Liver (tissue), 9 donors: ENCODE measurements around the gene MOB4. TPM values are rescaled to one million over a fixed set of nuclear protein-coding genes. Genes with fewer than 3 reads are reported as not detected.

Experiments used
- DNase-seq: peaks from one replicate; pipeline ENCODE4 v3.0.0-alpha.2; 2017; ENCODE audit warnings: low spot score
- H3K27ac ChIP-seq, 2 donors: one replicate each; pipeline ENCODE4 v1.7.0; 2013; ENCODE audit warnings: inconsistent platforms in 2 of 2, low read length in 2 of 2, control low read depth in 1 of 2, low read depth in 1 of 2, mild to moderate bottlenecking in 1 of 2
- H3K27me3 ChIP-seq, 4 donors: one replicate each; pipeline versions ENCODE4 v1.6.1 to v1.7.0; 2013; ENCODE audit warnings: low read length in 3 of 4, inconsistent platforms in 1 of 4, mild to moderate bottlenecking in 1 of 4, moderate library complexity in 1 of 4; ENCODE audit not compliant: control insufficient read depth in 4 of 4, insufficient read depth in 4 of 4
- H3K36me3 ChIP-seq, 4 donors: one replicate each; pipeline versions ENCODE4 v1.6.1 to v1.7.0; 2013; ENCODE audit warnings: low read length in 3 of 4, mild to moderate bottlenecking in 3 of 4, low read depth in 1 of 4, moderate library complexity in 1 of 4; ENCODE audit not compliant: control insufficient read depth in 4 of 4, insufficient read depth in 3 of 4
- H3K4me1 ChIP-seq, 4 donors: one replicate each; pipeline versions ENCODE4 v1.6.1 to v1.7.0; 2013; ENCODE audit warnings: low read length in 3 of 4, mild to moderate bottlenecking in 3 of 4, moderate library complexity in 1 of 4; ENCODE audit not compliant: control insufficient read depth in 4 of 4, insufficient read depth in 4 of 4
- H3K4me3 ChIP-seq, 3 donors: one replicate each; pipeline versions ENCODE4 v1.6.1 to v1.7.0; 2013; ENCODE audit warnings: low read length in 3 of 3, control low read depth in 1 of 3, low read depth in 1 of 3, mild to moderate bottlenecking in 1 of 3
- H3K9ac ChIP-seq, 2 donors: one replicate each; pipeline ENCODE4 v1.7.0; 2013; ENCODE audit warnings: low read length in 2 of 2, mild to moderate bottlenecking in 2 of 2, moderate library complexity in 2 of 2, control low read depth in 1 of 2, low read depth in 1 of 2
- H3K9me3 ChIP-seq, 4 donors: one replicate each; pipeline versions ENCODE4 v1.6.1 to v1.7.0; 2013; ENCODE audit warnings: low read length in 3 of 4; ENCODE audit not compliant: control insufficient read depth in 4 of 4
- EGR1 ChIP-seq, 2 donors: IDR thresholded peaks; 2 replicates each; pipeline ENCODE4 v1.6.1; 2016 to 2018; ENCODE audit warnings: antibody characterized with exemption in 2 of 2, low read depth in 2 of 2
- GABPA ChIP-seq, 2 donors: IDR thresholded peaks in 1 of 2; conservative IDR thresholded peaks in 1 of 2; 2 replicates each; pipeline ENCODE4 v1.6.1; 2016; ENCODE audit warnings: antibody characterized with exemption in 2 of 2, mild to moderate bottlenecking in 1 of 2, moderate library complexity in 1 of 2
- HNF4A ChIP-seq, 2 donors: conservative IDR thresholded peaks; 2 replicates each; pipeline ENCODE4 v1.6.1; 2016; ENCODE audit warnings: antibody characterized with exemption in 2 of 2, mild to moderate bottlenecking in 2 of 2
- NR2F2 ChIP-seq: IDR thresholded peaks from 2 replicates; pipeline ENCODE4 v1.6.1; 2016; ENCODE audit warnings: antibody characterized with exemption
- RXRA ChIP-seq, 2 donors: IDR thresholded peaks; 2 replicates each; pipeline ENCODE4 v1.6.1; 2017 to 2018; ENCODE audit warnings: antibody characterized with exemption in 2 of 2, mild to moderate bottlenecking in 1 of 2
- SP1 ChIP-seq: IDR thresholded peaks from 2 replicates; pipeline ENCODE4 v1.6.1; 2018; ENCODE audit warnings: antibody characterized with exemption, mild to moderate bottlenecking
- TAF1 ChIP-seq: conservative IDR thresholded peaks from 2 replicates; pipeline ENCODE4 v1.6.1; 2016; ENCODE audit warnings: antibody characterized with exemption, mild to moderate bottlenecking
- YY1 ChIP-seq: IDR thresholded peaks from 2 replicates; pipeline ENCODE4 v1.6.1; 2016; ENCODE audit warnings: antibody characterized with exemption, mild to moderate bottlenecking
- WGBS: extraction: QIAGEN DNeasy Blood & Tissue Kit; methylation state at CpG from one replicate; pipeline ENCODE4 v1.1.7; 2013; 5-methylcytosine and 5-hydroxymethylcytosine counted together
- polyA plus RNA-seq, 2 donors: library from polyadenylated mRNA; stranded (reverse) in 1 of 2; unstranded in 1 of 2; fragments of 200-250 nt in 1 of 2; fragments of >200 nt in 1 of 2; fragmentation: Nextera tagmentation in 1 of 2; extraction: Ambion mirVana in 1 of 2; gene quantifications; one replicate each; pipeline versions ENCODE4 v1.2.1 to v1.2.3, GENCODE V29; 2013 to 2015
- total RNA-seq, 2 donors: library from RNA; depleted of rRNA; stranded (reverse); fragments of >200 nt; gene quantifications; one replicate each; pipeline ENCODE4 v1.2.3, GENCODE V29; 2014
- TF ChIP-seq, protein P1 (sequence below): IDR thresholded peaks from 2 replicates; pipeline ENCODE4 v1.6.1; 2016; ENCODE audit warnings: antibody characterized with exemption
- TF ChIP-seq, protein P2 (sequence below): IDR thresholded peaks from 2 replicates; pipeline ENCODE4 v1.6.1; 2016; ENCODE audit warnings: antibody characterized with exemption
- TF ChIP-seq, protein P3 (sequence below): IDR thresholded peaks from 2 replicates; pipeline ENCODE4 v1.6.1; 2016; ENCODE audit warnings: antibody characterized with exemption
- TF ChIP-seq, protein P4 (sequence below): IDR thresholded peaks from 2 replicates; pipeline ENCODE4 v1.6.1; 2016; ENCODE audit warnings: antibody characterized with exemption, mild to moderate bottlenecking
- donor health status: healthy.
- donor health status: healthy.
- donor health status: healthy.
- donor health status: healthy.
- donor health status: healthy.

MOB4 gene
- total and polyA plus RNA-seq, 4 donors: 7.6 to 17.5 (median 12.5) TPM

DNA sequence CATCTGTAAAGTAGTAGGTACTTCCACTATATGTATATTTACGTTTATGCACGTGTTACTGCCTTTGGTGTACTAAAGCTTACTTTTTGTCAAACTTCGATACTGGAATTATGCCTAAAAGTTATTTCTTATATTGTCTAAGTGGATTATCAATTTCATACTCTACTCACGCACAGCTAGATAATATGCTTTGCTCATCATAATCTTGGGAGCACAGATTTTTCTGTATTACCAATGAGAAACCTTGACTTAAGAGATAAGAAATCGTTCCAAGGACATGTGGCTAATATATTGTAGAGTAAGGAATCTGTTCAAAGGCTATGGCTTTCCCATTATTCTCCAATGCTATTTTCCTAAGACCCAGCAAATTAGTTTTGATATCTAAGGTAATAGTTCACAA is 9.2 kb upstream of the MOB4 start:
- no peak overlapping the region for H3K27ac ChIP-seq

DNA sequence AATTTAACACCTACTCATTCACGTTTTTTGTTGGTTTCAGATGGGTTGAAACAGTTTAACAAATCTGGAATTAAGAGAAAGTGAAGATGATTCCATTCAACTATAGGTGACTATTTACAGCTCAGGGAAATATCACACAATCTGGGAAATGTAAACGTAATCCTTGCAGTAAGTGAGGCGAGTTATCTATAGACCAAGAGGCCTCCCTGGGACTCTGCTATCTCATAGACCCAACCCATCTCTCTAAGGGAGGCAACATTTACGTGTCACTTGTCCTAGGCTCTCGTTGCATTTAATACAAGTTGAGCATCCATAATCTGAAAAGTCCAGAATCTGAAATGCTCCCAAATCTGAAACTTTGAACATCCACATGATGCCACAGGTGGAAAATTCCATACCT is 2.0 kb upstream of the MOB4 start:
- 96% methylated on average over 5 of the region's 5 CpGs for WGBS

More for the DNA sequence above, 9.2 kb upstream of the MOB4 start:
- TF ChIP-seq, protein P1, sequence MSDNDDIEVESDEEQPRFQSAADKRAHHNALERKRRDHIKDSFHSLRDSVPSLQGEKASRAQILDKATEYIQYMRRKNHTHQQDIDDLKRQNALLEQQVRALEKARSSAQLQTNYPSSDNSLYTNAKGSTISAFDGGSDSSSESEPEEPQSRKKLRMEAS: no peak
- TF ChIP-seq, protein P2, sequence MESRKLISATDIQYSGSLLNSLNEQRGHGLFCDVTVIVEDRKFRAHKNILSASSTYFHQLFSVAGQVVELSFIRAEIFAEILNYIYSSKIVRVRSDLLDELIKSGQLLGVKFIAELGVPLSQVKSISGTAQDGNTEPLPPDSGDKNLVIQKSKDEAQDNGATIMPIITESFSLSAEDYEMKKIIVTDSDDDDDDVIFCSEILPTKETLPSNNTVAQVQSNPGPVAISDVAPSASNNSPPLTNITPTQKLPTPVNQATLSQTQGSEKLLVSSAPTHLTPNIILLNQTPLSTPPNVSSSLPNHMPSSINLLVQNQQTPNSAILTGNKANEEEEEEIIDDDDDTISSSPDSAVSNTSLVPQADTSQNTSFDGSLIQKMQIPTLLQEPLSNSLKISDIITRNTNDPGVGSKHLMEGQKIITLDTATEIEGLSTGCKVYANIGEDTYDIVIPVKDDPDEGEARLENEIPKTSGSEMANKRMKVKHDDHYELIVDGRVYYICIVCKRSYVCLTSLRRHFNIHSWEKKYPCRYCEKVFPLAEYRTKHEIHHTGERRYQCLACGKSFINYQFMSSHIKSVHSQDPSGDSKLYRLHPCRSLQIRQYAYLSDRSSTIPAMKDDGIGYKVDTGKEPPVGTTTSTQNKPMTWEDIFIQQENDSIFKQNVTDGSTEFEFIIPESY: no peak
- TF ChIP-seq RXRA (IDR thresholded peaks at IDR 0.05) (no peak), EGR1 (IDR thresholded peaks at IDR 0.05; ENCODE audit: low read depth in 2 of 2) (no peak), TAF1 (no peak), NR2F2 (no peak), HNF4A (conservative IDR thresholded peaks at IDR 0.05) (no peak), SP1 (no peak), YY1 (no peak), GABPA (IDR thresholded peaks at IDR 0.05 in 1 of 2, conservative IDR thresholded peaks at IDR 0.05 in 1 of 2) (no peak)
- TF ChIP-seq, protein P3, sequence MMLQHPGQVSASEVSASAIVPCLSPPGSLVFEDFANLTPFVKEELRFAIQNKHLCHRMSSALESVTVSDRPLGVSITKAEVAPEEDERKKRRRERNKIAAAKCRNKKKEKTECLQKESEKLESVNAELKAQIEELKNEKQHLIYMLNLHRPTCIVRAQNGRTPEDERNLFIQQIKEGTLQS: no peak
- TF ChIP-seq, protein P4, sequence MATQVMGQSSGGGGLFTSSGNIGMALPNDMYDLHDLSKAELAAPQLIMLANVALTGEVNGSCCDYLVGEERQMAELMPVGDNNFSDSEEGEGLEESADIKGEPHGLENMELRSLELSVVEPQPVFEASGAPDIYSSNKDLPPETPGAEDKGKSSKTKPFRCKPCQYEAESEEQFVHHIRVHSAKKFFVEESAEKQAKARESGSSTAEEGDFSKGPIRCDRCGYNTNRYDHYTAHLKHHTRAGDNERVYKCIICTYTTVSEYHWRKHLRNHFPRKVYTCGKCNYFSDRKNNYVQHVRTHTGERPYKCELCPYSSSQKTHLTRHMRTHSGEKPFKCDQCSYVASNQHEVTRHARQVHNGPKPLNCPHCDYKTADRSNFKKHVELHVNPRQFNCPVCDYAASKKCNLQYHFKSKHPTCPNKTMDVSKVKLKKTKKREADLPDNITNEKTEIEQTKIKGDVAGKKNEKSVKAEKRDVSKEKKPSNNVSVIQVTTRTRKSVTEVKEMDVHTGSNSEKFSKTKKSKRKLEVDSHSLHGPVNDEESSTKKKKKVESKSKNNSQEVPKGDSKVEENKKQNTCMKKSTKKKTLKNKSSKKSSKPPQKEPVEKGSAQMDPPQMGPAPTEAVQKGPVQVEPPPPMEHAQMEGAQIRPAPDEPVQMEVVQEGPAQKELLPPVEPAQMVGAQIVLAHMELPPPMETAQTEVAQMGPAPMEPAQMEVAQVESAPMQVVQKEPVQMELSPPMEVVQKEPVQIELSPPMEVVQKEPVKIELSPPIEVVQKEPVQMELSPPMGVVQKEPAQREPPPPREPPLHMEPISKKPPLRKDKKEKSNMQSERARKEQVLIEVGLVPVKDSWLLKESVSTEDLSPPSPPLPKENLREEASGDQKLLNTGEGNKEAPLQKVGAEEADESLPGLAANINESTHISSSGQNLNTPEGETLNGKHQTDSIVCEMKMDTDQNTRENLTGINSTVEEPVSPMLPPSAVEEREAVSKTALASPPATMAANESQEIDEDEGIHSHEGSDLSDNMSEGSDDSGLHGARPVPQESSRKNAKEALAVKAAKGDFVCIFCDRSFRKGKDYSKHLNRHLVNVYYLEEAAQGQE: no peak
- Histone ChIP-seq H3K9me3 (no peaks in the 10 kb centered on the region), H3K9ac (no peak overlapping the region), H3K27me3 (no peaks in the 10 kb centered on the region), H3K4me3 (no peak overlapping the region), H3K4me1 (peaks cover 0 to 3% (median under 1%) of the 10 kb centered on the region in 4 donors), H3K36me3 (peaks cover 0 to 14% (median 7%) of the 10 kb centered on the region in 4 donors)
- DNase-seq: no peak
- 94% methylated on average over 5 of the region's 5 CpGs for WGBS

More for the DNA sequence above, 2.0 kb upstream of the MOB4 start:
- H3K9ac ChIP-seq: no peak overlapping the region
- no peak overlapping the region for H3K27ac ChIP-seq
- no peaks in the 10 kb centered on the region for H3K9me3 ChIP-seq
- peaks cover 0 to 12% (median 6%) of the 10 kb centered on the region in 4 donors for H3K4me1 ChIP-seq
- H3K4me3 ChIP-seq: no peak overlapping the region
- no peaks in the 10 kb centered on the region for H3K27me3 ChIP-seq
- no peaks in the 10 kb centered on the region for H3K36me3 ChIP-seq
- TF ChIP-seq HNF4A (conservative IDR thresholded peaks at IDR 0.05): no peak
- no peak for TF ChIP-seq GABPA (IDR thresholded peaks at IDR 0.05 in 1 of 2, conservative IDR thresholded peaks at IDR 0.05 in 1 of 2)
- TF ChIP-seq, protein P3: no peak
- TF ChIP-seq SP1: no peak
- no peak for TF ChIP-seq YY1
- DNase-seq: no peak
